GM12891 (cell line): Measurements from ENCODE around the gene ANKRD23.

Source experiments
- PAX5 ChIP-seq: IDR thresholded peaks from 2 replicates; pipeline ENCODE4 v1.6.1; 2011; ENCODE audit warnings: low read length, moderate library complexity, mild to moderate bottlenecking; ENCODE audit not compliant: insufficient read depth, severe bottlenecking
- POLR2A ChIP-seq: IDR thresholded peaks from 2 replicates; pipeline ENCODE4 v1.6.1; 2011; ENCODE audit warnings: low read depth, low read length, control low read depth
- POLR2AphosphoS5 ChIP-seq: IDR thresholded peaks from 2 replicates; pipeline ENCODE4 v1.6.1; 2011; ENCODE audit warnings: low read depth, low read length, control low read depth
- POU2F2 ChIP-seq: IDR thresholded peaks from 2 replicates; pipeline ENCODE4 v1.6.1; 2011; ENCODE audit warnings: low read depth, mild to moderate bottlenecking, control low read depth, low read length, moderate library complexity
- SPI1 ChIP-seq: IDR thresholded peaks from 2 replicates; pipeline ENCODE4 v1.6.1; 2011; ENCODE audit warnings: low read depth, low read length, control low read depth
- TAF1 ChIP-seq: IDR thresholded peaks from 2 replicates; pipeline ENCODE4 v1.6.1; 2011; ENCODE audit warnings: low read depth, low read length, control low read depth

DNA sequence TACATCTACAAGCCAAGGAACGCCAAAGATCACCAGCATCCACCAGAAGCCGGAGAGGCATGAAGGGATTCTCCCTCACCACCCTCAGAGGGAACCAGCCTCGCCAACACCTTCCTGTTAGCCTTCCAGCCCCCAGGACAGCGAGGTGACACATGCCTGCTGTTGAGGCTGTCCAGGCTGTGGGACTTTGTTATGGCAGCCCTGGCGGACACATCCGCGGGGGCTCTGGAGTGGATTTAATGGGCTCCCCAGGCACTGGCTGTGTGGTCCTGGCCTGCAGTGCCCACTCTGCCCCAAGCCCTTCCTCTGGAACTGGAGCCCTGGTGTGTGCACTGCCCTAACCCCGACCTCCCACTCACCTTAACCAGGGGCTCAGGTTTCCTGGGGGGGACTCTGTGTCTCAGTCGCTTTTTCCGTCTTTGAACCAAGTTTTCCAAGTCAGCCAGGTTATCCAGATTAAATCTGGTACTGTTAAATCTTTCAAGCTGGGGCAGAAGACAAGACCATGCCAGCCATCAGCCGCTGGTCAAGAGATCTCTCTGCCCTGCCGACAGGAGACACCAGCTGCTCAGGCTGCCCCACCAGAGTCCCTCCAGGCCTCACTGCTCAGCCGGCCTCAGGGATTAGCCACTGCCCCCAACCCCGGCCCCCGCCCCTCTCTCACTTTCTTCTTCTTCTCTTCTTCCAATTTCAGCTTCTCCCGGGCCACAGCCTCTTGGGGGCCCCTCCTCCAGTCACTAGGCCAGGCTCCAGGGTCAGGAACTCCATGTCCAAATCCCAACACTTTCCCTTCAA is 1.9 kb downstream of the ANKRD23 start:
- TF ChIP-seq POLR2AphosphoS5 (no peak), TAF1 (no peak), POLR2A (no peak), PAX5 (no peak), SPI1 (no peak), POU2F2 (no peak)
